HepG2 (cell line): ENCODE results near the gene ANG. TPM values are rescaled to one million over a fixed set of nuclear protein-coding genes. Genes with fewer than 3 reads are reported as not detected.
A peak's percentile ranks its signal among the peaks of the same experiment; 100 is the strongest.

ENCODE experiments used
- ATF2 ChIP-seq: sonication (generic); formaldehyde crosslinking; IDR thresholded peaks from 2 replicates; pipeline ENCODE4 v1.4.0; 2020; ENCODE audit warnings: missing genetic modification reagents
- DMTF1 ChIP-seq: sonication (generic); formaldehyde crosslinking; IDR thresholded peaks from 2 replicates; pipeline ENCODE4 v1.4.0; 2020; ENCODE audit warnings: mild to moderate bottlenecking, missing genetic modification reagents
- GMEB1 ChIP-seq: sonication (generic); formaldehyde crosslinking; IDR thresholded peaks from 2 replicates; pipeline ENCODE4 v1.5.1; 2020; ENCODE audit warnings: missing genetic modification reagents, mild to moderate bottlenecking, borderline replicate concordance
- KLF15 ChIP-seq: sonication (generic); formaldehyde crosslinking; IDR thresholded peaks from 2 replicates; pipeline ENCODE4 v1.8.1; 2023; ENCODE audit warnings: borderline replicate concordance, mild to moderate bottlenecking, inconsistent platforms, missing genetic modification reagents, mixed read lengths
- PHF20 ChIP-seq: sonication (generic); formaldehyde crosslinking; IDR thresholded peaks from 2 replicates; pipeline ENCODE4 v1.5.0; 2020; ENCODE audit warnings: mild to moderate bottlenecking, missing genetic modification reagents
- PRDM10 ChIP-seq: sonication (generic); formaldehyde crosslinking; IDR thresholded peaks from 2 replicates; pipeline ENCODE4 v1.4.0; 2020; ENCODE audit warnings: low read depth, missing genetic modification reagents
- PREB ChIP-seq: sonication (generic); formaldehyde crosslinking; IDR thresholded peaks from 2 replicates; pipeline ENCODE4 v1.4.0; 2020; ENCODE audit warnings: missing genetic modification reagents
- SRSF9 ChIP-seq: fragments of 200-400 bp; formaldehyde crosslinking; IDR thresholded peaks from 2 replicates; pipeline ENCODE4 v1.6.1; 2018; ENCODE audit warnings: borderline replicate concordance, mild to moderate bottlenecking, low read depth, low read length; ENCODE audit not compliant: insufficient read depth, poor library complexity, severe bottlenecking
- TAF15 ChIP-seq: fragments of 200-400 bp; formaldehyde crosslinking; IDR thresholded peaks from one replicate; pipeline ENCODE4 v1.6.1; 2018; ENCODE audit warnings: mild to moderate bottlenecking, low read depth, low read length; ENCODE audit not compliant: poor library complexity, severe bottlenecking
- ZFP91 ChIP-seq: sonication (generic); formaldehyde crosslinking; IDR thresholded peaks from 2 replicates; pipeline ENCODE4 v1.9.0; 2022; ENCODE audit warnings: missing genetic modification reagents, mild to moderate bottlenecking, borderline replicate concordance
- ZNF18 ChIP-seq: sonication (generic); formaldehyde crosslinking; IDR thresholded peaks from 2 replicates; pipeline ENCODE4 v1.8.0; 2022; ENCODE audit warnings: mild to moderate bottlenecking, missing genetic modification reagents; ENCODE audit not compliant: insufficient replicate concordance
- ZNF672 ChIP-seq: sonication (generic); formaldehyde crosslinking; IDR thresholded peaks from 2 replicates; pipeline ENCODE4 v1.8.1; 2022; ENCODE audit warnings: missing genetic modification reagents
- polyA plus RNA-seq, 8 experiments: library from polyadenylated mRNA; depleted of rRNA in 3 of 8; stranded (reverse) in 7 of 8; unstranded in 1 of 8; fragments of >200 nt; fragmentation: Illumina TruSeq in 4 of 8; extraction: Trizol in 4 of 8; gene quantifications; 2 replicates each; pipeline versions ENCODE4 v1.2.1 to v1.2.3, GENCODE V29; 2011 to 2016; ENCODE audit warnings: low read depth in 4 of 8, missing spikeins in 1 of 8, mixed read lengths in 1 of 8; ENCODE audit not compliant: insufficient read depth in 1 of 8
- total RNA-seq, 5 experiments: library from RNA; depleted of rRNA; stranded (reverse); fragments of >200 nt; fragmentation: Illumina TruSeq; extraction: Trizol; gene quantifications; 2 replicates each; pipeline ENCODE4 v1.2.3, GENCODE V29; 2016; ENCODE audit warnings: low read depth in 1 of 5

Gene ANG
- total and polyA plus RNA-seq, 2 of the 13 experiments (the other 11 are each of a cell fraction or from before 2014, with no cell fraction given) = 83.6 to 401 TPM

- 0 out of 2 replicates have a peak, but pooled peaks have one; percentile 50 for TF ChIP-seq PRDM10 (CRISPR knock-in tag)
- no peak for TF ChIP-seq DMTF1 (CRISPR knock-in tag)
- TF ChIP-seq GMEB1 (CRISPR knock-in tag) = peak; percentile 44; the same call in 1 of the 2 replicates
- peak; percentile 74 for TF ChIP-seq ATF2
- TF ChIP-seq ZFP91 (CRISPR knock-in tag) = peak; percentile 63; the same call in 1 of the 2 replicates
- no peak for TF ChIP-seq ZNF18 (CRISPR knock-in tag)
- no peak for TF ChIP-seq PHF20 (CRISPR knock-in tag)
- no peak for TF ChIP-seq ZNF672 (CRISPR knock-in tag)
- TF ChIP-seq PREB (CRISPR knock-in tag) = no peak
- no peak for TF ChIP-seq TAF15
- peak; percentile 21; the same call in 1 of the 2 replicates for TF ChIP-seq KLF15
- TF ChIP-seq SRSF9 = no peak
Observed at GRCh38 chr14:20681348-20682126, 7.0 kb upstream of the ANG start (continued).
